Peyer's patch (tissue), 4 donors: ENCODE measurements around the gene SCTR. TPM values are rescaled to one million over a fixed set of nuclear protein-coding genes. Genes with fewer than 3 reads are reported as not detected.

ENCODE experiments used
- DNase-seq, 3 donors: peaks; one replicate each; pipeline ENCODE4 v3.0.0-alpha.2; 2017 to 2019
- H3K27ac ChIP-seq, 4 donors: fragments of 200-600 bp; sonication (generic); one replicate each; pipeline ENCODE4 v1.5.1; 2016 to 2019
- H3K27me3 ChIP-seq, 2 donors: fragments of 200-600 bp; sonication (generic); one replicate each; pipeline ENCODE4 v1.5.1; 2019
- H3K36me3 ChIP-seq, 3 donors: fragments of 200-600 bp; sonication (generic); one replicate each; pipeline ENCODE4 v1.5.1; 2016 to 2019
- H3K4me1 ChIP-seq, 4 donors: fragments of 200-600 bp; sonication (generic); one replicate each; pipeline ENCODE4 v1.5.1; 2016 to 2019
- H3K4me3 ChIP-seq, 4 donors: fragments of 200-600 bp; sonication (generic); 1 replicate in 3 of 4; 2 replicates in 1 of 4; pipeline ENCODE4 v1.5.1; 2016 to 2019; ENCODE audit warnings: mild to moderate bottlenecking in 1 of 4
- H3K9me3 ChIP-seq, 4 donors: fragments of 200-600 bp; sonication (generic); one replicate each; pipeline ENCODE4 v1.5.1; 2016 to 2019; ENCODE audit warnings: mild to moderate bottlenecking in 1 of 4
- POLR2A ChIP-seq, 2 donors: fragments of 450-650 bp; IDR thresholded peaks; one replicate each; pipeline ENCODE4 v1.5.1; 2017; ENCODE audit warnings: antibody characterized with exemption in 2 of 2, mild to moderate bottlenecking in 2 of 2, moderate library complexity in 2 of 2
- total RNA-seq, 4 donors: library from RNA; depleted of rRNA; stranded (reverse); fragments of >200 nt; gene quantifications; one replicate each; pipeline ENCODE4 v1.1.0, GENCODE V29; 2016
- TF ChIP-seq, protein P1 (sequence below), 6 experiments: fragments of 450-650 bp in 4 of 6; fragments of 200-600 bp in 2 of 6; sonication (generic) in 1 of 6; IDR thresholded peaks; one replicate each; pipeline ENCODE4 v1.5.1; 2017 to 2019; ENCODE audit warnings: antibody characterized with exemption in 6 of 6, mild to moderate bottlenecking in 3 of 6, moderate library complexity in 1 of 6

The SCTR gene
- total RNA-seq, 4 donors from 2014 or later, result 0.54 to 1.7 TPM; not detected in 2

DNA sequence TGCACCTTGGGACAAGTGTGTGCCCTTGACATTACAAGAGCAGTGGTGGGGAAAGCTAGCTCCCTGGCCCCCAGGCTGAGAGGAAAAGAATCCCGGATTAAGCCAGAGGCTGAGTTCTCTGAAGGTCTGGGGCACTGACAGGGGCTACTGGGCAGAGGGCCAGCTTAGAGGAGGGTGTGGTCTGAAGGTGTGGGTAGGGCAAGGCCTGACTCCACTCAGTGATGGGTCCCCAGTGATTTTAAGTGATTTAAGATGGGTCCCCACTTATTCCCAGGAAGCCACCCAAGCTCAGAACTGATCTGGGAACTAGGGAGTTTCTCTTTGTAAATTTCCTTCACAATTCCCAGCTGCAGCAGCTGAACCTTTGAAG is 83.8 kb downstream of the SCTR start:
- DNase-seq, result peak in 1 of 3 donors; percentile 50
- no peak overlapping the region for H3K4me3 ChIP-seq

DNA sequence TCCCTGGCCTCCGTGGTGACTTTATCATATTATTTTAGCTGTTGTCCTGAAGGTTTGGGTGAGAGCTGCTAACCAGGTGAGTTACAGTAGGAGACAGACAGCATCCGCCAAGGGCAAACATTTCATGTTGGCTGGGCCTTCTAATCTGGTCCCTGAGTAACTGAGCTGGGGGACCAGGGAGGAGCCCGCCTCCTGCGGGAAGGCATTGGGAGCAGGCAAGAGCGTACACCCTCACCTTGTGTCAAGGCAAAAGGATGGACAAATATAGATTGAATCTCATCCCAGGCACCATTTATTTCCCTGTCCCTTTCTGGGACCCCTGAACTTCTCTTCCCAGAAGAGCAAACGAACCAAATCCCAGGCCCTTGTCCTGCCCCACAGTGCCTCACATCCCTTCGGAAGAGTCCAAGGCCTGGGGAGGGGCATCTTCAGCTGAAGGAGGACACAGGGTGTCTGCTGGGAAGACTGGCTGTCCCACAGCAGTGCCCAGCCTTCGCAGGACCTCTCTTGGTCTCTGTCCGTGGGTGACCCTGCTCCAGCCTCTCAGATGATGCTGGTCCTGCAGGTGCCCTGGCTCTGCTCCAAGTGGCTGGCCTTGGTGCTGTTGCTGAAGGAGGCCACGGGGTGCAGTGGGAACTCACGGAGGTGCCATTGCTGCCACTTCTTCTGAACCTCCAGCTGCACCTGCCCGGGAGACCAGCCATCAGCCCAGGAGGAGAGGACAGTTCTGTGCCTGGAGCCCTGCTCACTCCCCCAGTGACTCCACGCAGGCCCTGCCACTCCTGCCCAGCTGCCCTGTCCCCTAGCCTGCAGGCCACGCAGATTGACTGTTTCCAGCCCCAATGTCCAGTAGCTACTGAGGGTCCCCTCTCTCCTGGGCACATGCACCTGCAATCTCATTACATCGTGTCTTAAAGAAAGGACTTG is 84.4 kb downstream of the SCTR start:
- Histone ChIP-seq H3K27me3 (no peaks in the 10 kb centered on the region), H3K9me3 (no peaks in the 10 kb centered on the region), H3K27ac (peak overlapping the region in 1 of 4 donors; percentile 25), H3K4me1 (peaks cover 0 to 7% (median 0%) of the 10 kb centered on the region in 4 donors), H3K36me3 (peaks cover 0 to 25% (median 0%) of the 10 kb centered on the region in 3 donors), H3K4me3 (no peak overlapping the region)
- TF ChIP-seq, protein P1, sequence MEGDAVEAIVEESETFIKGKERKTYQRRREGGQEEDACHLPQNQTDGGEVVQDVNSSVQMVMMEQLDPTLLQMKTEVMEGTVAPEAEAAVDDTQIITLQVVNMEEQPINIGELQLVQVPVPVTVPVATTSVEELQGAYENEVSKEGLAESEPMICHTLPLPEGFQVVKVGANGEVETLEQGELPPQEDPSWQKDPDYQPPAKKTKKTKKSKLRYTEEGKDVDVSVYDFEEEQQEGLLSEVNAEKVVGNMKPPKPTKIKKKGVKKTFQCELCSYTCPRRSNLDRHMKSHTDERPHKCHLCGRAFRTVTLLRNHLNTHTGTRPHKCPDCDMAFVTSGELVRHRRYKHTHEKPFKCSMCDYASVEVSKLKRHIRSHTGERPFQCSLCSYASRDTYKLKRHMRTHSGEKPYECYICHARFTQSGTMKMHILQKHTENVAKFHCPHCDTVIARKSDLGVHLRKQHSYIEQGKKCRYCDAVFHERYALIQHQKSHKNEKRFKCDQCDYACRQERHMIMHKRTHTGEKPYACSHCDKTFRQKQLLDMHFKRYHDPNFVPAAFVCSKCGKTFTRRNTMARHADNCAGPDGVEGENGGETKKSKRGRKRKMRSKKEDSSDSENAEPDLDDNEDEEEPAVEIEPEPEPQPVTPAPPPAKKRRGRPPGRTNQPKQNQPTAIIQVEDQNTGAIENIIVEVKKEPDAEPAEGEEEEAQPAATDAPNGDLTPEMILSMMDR (IDR thresholded peaks at IDR 0.05), result no peak
- peak in 1 of 2 donors; percentile 27 for TF ChIP-seq POLR2A (IDR thresholded peaks at IDR 0.05)
- peak in 1 of 3 donors; percentile 56 for DNase-seq

More for the DNA sequence above, 83.8 kb downstream of the SCTR start:
- Histone ChIP-seq H3K36me3 (peaks cover 0 to 25% (median 0%) of the 10 kb centered on the region in 3 donors), H3K9me3 (no peaks in the 10 kb centered on the region), H3K27ac (peak overlapping the region in 1 of 4 donors; percentile 25), H3K4me1 (peaks cover 0 to 7% (median 0%) of the 10 kb centered on the region in 4 donors), H3K27me3 (no peaks in the 10 kb centered on the region)
- TF ChIP-seq POLR2A (IDR thresholded peaks at IDR 0.05), result no peak
- TF ChIP-seq, protein P1 (IDR thresholded peaks at IDR 0.05), result no peak

DNA sequence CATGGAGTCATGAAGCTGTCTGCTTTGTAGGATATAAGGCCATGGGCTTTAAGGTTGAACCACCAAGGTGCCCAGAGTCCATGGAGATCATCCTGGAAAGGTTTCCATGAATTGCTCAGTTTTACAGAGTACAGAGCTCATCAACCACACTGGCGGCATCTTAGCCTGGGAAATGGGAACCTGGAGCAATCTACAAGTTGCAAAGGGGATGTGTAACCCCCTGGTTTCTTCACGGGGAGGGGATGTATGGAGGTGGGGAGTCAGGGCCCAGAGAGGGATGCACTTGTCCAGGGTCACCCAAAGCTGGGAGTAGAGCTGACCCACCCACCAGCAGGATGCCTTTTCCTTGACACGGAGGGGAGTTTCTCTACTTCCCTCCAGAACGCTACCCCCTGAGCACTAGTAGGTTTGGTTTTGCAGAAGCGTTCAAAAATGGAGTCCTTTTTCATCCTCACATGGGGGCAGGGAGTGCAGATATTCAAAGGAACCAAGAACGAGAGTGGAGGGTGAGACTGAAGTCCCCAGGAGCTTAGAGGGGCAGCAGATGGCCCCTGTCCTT is 85.5 kb downstream of the SCTR start:
- H3K27ac ChIP-seq, result peak overlapping the region in 1 of 4 donors; percentile 13
- no peaks in the 10 kb centered on the region for H3K9me3 ChIP-seq
- H3K27me3 ChIP-seq, result no peaks in the 10 kb centered on the region
- H3K4me1 ChIP-seq, result peaks cover 0 to 7% (median 0%) of the 10 kb centered on the region in 4 donors
- TF ChIP-seq, protein P1 (IDR thresholded peaks at IDR 0.05), result no peak
- TF ChIP-seq POLR2A (IDR thresholded peaks at IDR 0.05), result no peak
- H3K36me3 ChIP-seq, result peaks cover 0 to 25% (median 0%) of the 10 kb centered on the region in 3 donors
- no peak for DNase-seq
- H3K4me3 ChIP-seq, result no peak overlapping the region

DNA sequence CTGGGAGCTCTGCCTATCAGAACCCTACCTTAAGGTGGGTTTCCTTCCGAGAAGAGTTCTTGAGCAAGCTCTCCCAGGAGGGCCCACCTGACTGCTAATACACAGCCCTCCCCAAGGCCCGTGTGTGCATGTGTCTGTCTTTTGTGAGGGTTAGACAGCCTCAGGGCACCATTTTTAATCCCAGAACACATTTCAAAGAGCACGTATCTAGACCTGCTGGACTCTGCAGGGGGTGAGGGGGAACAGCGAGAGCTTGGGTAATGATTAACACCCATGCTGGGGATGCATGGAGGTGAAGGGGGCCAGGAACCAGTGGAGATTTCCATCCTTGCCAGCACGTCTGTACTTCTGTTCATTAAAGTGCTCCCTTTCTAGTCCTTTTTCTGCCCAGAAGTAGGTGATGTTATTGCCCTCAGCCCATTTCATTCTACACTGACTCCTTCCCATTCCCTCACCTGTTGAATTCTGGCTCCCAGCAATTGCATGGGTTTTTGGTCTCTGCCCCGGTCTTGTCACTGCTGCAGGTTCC is 86.1 kb downstream of the SCTR start:
- no peaks in the 10 kb centered on the region for H3K27me3 ChIP-seq
- DNase-seq, result no peak
- H3K36me3 ChIP-seq, result peaks cover 0 to 25% (median 0%) of the 10 kb centered on the region in 3 donors
- no peak overlapping the region for H3K27ac ChIP-seq
- no peak overlapping the region for H3K4me3 ChIP-seq
- H3K9me3 ChIP-seq, result no peaks in the 10 kb centered on the region
- TF ChIP-seq POLR2A (IDR thresholded peaks at IDR 0.05), result no peak
- peaks cover 0 to 7% (median 0%) of the 10 kb centered on the region in 4 donors for H3K4me1 ChIP-seq

DNA sequence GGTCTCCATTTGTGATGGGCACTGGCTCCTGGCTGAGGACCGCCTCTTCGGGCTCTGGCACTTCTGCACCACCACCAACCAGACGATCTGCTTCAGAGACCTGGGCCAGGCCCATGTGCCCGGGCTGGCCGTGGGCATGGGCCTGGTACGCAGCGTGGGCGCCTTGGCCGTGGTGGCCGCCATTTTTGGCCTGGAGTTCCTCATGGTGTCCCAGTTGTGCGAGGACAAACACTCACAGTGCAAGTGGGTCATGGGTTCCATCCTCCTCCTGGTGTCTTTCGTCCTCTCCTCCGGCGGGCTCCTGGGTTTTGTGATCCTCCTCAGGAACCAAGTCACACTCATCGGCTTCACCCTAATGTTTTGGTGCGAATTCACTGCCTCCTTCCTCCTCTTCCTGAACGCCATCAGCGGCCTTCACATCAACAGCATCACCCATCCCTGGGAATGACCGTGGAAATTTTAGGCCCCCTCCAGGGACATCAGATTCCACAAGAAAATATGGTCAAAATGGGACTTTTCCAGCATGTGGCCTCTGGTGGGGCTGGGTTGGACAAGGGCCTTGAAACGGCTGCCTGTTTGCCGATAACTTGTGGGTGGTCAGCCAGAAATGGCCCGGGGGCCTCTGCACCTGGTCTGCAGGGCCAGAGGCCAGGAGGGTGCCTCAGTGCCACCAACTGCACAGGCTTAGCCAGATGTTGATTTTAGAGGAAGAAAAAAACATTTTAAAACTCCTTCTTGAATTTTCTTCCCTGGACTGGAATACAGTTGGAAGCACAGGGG is 87.1 kb downstream of the SCTR start:
- Histone ChIP-seq H3K27me3 (no peaks in the 10 kb centered on the region), H3K27ac (no peak overlapping the region)

More for the DNA sequence above, 87.1 kb downstream of the SCTR start:
- H3K36me3 ChIP-seq, result peaks cover 0 to 29% (median 0%) of the 10 kb centered on the region in 3 donors
- TF ChIP-seq, protein P1 (IDR thresholded peaks at IDR 0.05), result no peak
- no peak for TF ChIP-seq POLR2A (IDR thresholded peaks at IDR 0.05)
- H3K4me1 ChIP-seq, result peaks cover 0 to 7% (median 2%) of the 10 kb centered on the region in 4 donors
- no peak overlapping the region for H3K4me3 ChIP-seq
- no peaks in the 10 kb centered on the region for H3K9me3 ChIP-seq
- DNase-seq, result no peak
